Endothelial cell of umbilical vein (primary cell): Measurements from ENCODE around the gene HMG20B. TPM values are rescaled to one million over a fixed set of nuclear protein-coding genes. Genes with fewer than 3 reads are reported as not detected.

Source experiments
- BruUV-seq: library from RNA; stranded (reverse); fragments of 400-500 nt; replicated peaks from 2 replicates; lab custom pipeline; 2021; lab: Mats Ljungman, UMichigan
- CTCF ChIA-PET: fragments of 300-600, 350-600 bp; sonication (Branson Sonifier 250); formaldehyde crosslinking; loops from one replicate; lab custom pipeline; 2021; ENCODE audit warnings: antibody characterized with exemption, inconsistent platforms; lab: Charles Lee
- POLR2A ChIA-PET: fragments of 300-600, 350-600 bp; sonication (Branson Sonifier 250); formaldehyde crosslinking; loops from one replicate; lab custom pipeline; 2021; ENCODE audit warnings: antibody characterized with exemption, inconsistent platforms; lab: Charles Lee
- DNase-seq: peaks from one replicate; pipeline ENCODE4 v3.0.0-alpha.2; 2011; ENCODE audit warnings: low read depth, low spot score
- FAIRE-seq: peaks from 2 replicates; lab custom pipeline; 2011; peaks lifted over from hg19 to GRCh38; lab: Jason Lieb, UNC
- H2AFZ ChIP-seq: 2 replicates; pipeline ENCODE4 v1.6.0; 2012; ENCODE audit warnings: low read depth, low read length, control low read depth, inconsistent platforms
- H3K27ac ChIP-seq: 2 replicates; pipeline ENCODE4 v1.5.1; 2011; ENCODE audit warnings: low read depth, mild to moderate bottlenecking, control low read depth, low read length, moderate library complexity; ENCODE audit not compliant: insufficient read depth
- H3K27me3 ChIP-seq, 2 experiments: 2 replicates each; pipeline versions ENCODE4 v1.6.0 to v1.6.1; 2011; ENCODE audit warnings: low read length in 2 of 2, mixed read lengths in 1 of 2; ENCODE audit not compliant: control insufficient read depth in 2 of 2, insufficient read depth in 2 of 2
- H3K36me3 ChIP-seq, 2 experiments: 2 replicates in 1 of 2; 3 replicates in 1 of 2; pipeline ENCODE4 v1.5.1; 2011; ENCODE audit warnings: low read length in 2 of 2, mild to moderate bottlenecking in 1 of 2, moderate library complexity in 1 of 2; ENCODE audit not compliant: control insufficient read depth in 2 of 2, insufficient read depth in 2 of 2; ENCODE audit errors: extremely low read depth in 1 of 2
- H3K4me1 ChIP-seq: 3 replicates; pipeline ENCODE4 v1.5.1; 2011; ENCODE audit warnings: mild to moderate bottlenecking, low read length; ENCODE audit not compliant: control insufficient read depth, insufficient read depth; ENCODE audit errors: extremely low read depth
- H3K4me2 ChIP-seq: 2 replicates; pipeline ENCODE4 v1.6.1; 2011; ENCODE audit warnings: low read length, control low read depth, mixed read lengths; ENCODE audit not compliant: insufficient read depth
- H3K4me3 ChIP-seq, 3 experiments: fragments of 200-600 bp in 1 of 3; sonication (generic), shearing (Covaris generic) in 1 of 3; replicated peaks in 1 of 3; 2 replicates each; pipeline ENCODE4 v1.5.1; 2011 to 2016; ENCODE audit warnings: control low read depth in 3 of 3, low read length in 3 of 3, mild to moderate bottlenecking in 2 of 3, inconsistent platforms in 1 of 3, low read depth in 1 of 3, moderate library complexity in 1 of 3; ENCODE audit not compliant: insufficient read depth in 1 of 3
- H3K79me2 ChIP-seq: 2 replicates; pipeline ENCODE4 v1.6.0; 2012; ENCODE audit warnings: low read length, inconsistent platforms; ENCODE audit not compliant: control insufficient read depth, insufficient read depth
- H3K9ac ChIP-seq: replicated peaks from 2 replicates; pipeline ENCODE3; 2011; ENCODE audit warnings: low read length, control low read depth; ENCODE audit not compliant: insufficient read depth; ENCODE audit errors: extremely low read depth
- H3K9me1 ChIP-seq: replicated peaks from 3 replicates; pipeline ENCODE4 v1.6.0; 2011; ENCODE audit warnings: mild to moderate bottlenecking, low read length; ENCODE audit not compliant: control insufficient read depth, insufficient read depth; ENCODE audit errors: extremely low read depth
- H3K9me3 ChIP-seq: replicated peaks from 2 replicates; pipeline ENCODE4 v1.5.1; 2012; ENCODE audit warnings: low read length, inconsistent platforms; ENCODE audit not compliant: control insufficient read depth, insufficient read depth
- H4K20me1 ChIP-seq: replicated peaks from 2 replicates; pipeline ENCODE3; 2011; ENCODE audit warnings: mild to moderate bottlenecking, low read length; ENCODE audit not compliant: control insufficient read depth, insufficient read depth; ENCODE audit errors: extremely low read depth
- CTCF ChIP-seq, 2 donors: IDR thresholded peaks; 1 replicate in 1 of 2; 2 replicates in 1 of 2; pipeline ENCODE4 v1.5.1; 2011; ENCODE audit warnings: low read length in 2 of 2, mild to moderate bottlenecking in 2 of 2, moderate library complexity in 2 of 2, control low read depth in 1 of 2, inconsistent platforms in 1 of 2, low read depth in 1 of 2; ENCODE audit not compliant: insufficient read depth in 1 of 2; ENCODE audit errors: extremely low read depth in 1 of 2
- EZH2 ChIP-seq: IDR thresholded peaks from 2 replicates; pipeline ENCODE4 v1.6.1; 2012; ENCODE audit warnings: borderline replicate concordance, low read depth, mild to moderate bottlenecking, moderate library complexity, low read length, inconsistent platforms; ENCODE audit not compliant: severe bottlenecking
- FOS ChIP-seq: IDR thresholded peaks from 2 replicates; pipeline ENCODE4 v1.6.1; 2011; ENCODE audit warnings: mild to moderate bottlenecking, low read length, moderate library complexity, borderline replicate concordance; ENCODE audit not compliant: insufficient read depth
- GATA2 ChIP-seq: IDR thresholded peaks from 2 replicates; pipeline ENCODE4 v1.7.0; 2011; ENCODE audit warnings: low read depth, mild to moderate bottlenecking, moderate library complexity, mixed read lengths, low read length; ENCODE audit not compliant: insufficient read length, insufficient read depth
- JUN ChIP-seq: IDR thresholded peaks from 2 replicates; pipeline ENCODE4 v1.6.1; 2011; ENCODE audit warnings: borderline replicate concordance, low read depth; ENCODE audit not compliant: insufficient read length, insufficient read depth
- MAX ChIP-seq: IDR thresholded peaks from 2 replicates; pipeline ENCODE4 v1.6.1; 2011; ENCODE audit not compliant: insufficient read depth, insufficient read length
- MYC ChIP-seq: IDR thresholded peaks from one replicate; pipeline ENCODE4 v1.6.1; 2011; ENCODE audit warnings: mild to moderate bottlenecking, low read depth, low read length
- POLR2A ChIP-seq: IDR thresholded peaks from 2 replicates; pipeline ENCODE4 v1.6.1; 2012; ENCODE audit warnings: low read depth, mild to moderate bottlenecking, control low read depth, low read length
- POLR2AphosphoS5 ChIP-seq: IDR thresholded peaks from 2 replicates; pipeline ENCODE4 v1.6.1; 2012; ENCODE audit warnings: low read depth, mild to moderate bottlenecking, control low read depth, low read length, moderate library complexity; ENCODE audit not compliant: insufficient read depth
- dilution Hi-C: fragments of 300-500 bp; cut with MboI; formaldehyde crosslinking; loops from one replicate; pipeline ENCODE4 v1.15.0; 2019; ENCODE audit warnings: low sequenced_read_pairs; ENCODE audit not compliant: extremely low pct_ligation_motif_present
- intact Hi-C: fragments of 100-400 bp; cut with micrococcal nuclease; formaldehyde crosslinking; loops from one replicate; pipeline ENCODE4 v1.10.0; 2022
- polyA plus RNA-seq, 4 experiments: library from polyadenylated mRNA; depleted of rRNA in 3 of 4; stranded (reverse) in 3 of 4; unstranded in 1 of 4; fragments of >200 nt; gene quantifications; 2 replicates each; pipeline versions ENCODE4 v1.2.1 to v1.2.3, GENCODE V29; 2011 to 2012; ENCODE audit warnings: missing spikeins in 1 of 4
- total RNA-seq: library from RNA; stranded (reverse); gene quantifications from 2 replicates; pipeline ENCODE4 v1.2.3, GENCODE V29; 2021

The HMG20B gene
- total and polyA plus RNA-seq, 2 donors (not counting 3 experiments of a cell fraction or from before 2014, with no cell fraction given) = 53.2 to 98.2 TPM

DNA sequence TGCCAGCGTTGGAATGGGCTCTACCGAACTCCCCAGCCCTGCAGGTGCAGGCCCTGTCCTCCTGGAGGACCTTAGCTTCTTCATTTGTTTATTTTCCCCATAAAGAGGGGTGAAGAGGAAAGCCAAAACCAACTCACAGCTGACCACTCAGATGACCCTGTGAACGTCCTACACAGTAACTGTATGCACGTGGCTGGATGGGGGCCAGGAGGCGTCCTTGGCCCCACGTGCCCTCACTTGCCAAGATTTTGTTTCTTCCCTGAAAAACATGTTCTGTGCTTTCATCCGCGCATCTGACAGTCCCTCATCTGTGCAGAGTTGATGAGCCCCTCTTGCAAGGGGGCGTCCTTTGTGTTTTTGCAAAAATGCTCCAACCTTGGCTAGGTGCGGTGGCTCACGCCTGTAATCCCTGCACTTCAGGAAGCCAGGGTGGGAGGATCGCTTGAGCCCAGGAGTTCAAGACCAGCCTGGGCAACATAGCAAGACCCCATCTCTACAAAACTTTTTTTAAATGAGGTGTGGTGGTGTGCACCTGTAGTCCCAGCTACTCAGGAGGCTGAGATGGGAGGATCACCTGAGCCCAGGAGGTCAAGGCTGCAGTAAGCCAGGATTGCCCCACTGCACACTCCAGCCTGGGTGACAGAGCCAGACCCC lies 39.1 kb upstream of the HMG20B start:
- H4K20me1 ChIP-seq = no peaks in the 10 kb centered on the region
- TF ChIP-seq POLR2AphosphoS5 = no peak
- TF ChIP-seq JUN = no peak
- no peak for TF ChIP-seq EZH2
- no peak for TF ChIP-seq MAX
- TF ChIP-seq POLR2A = no peak
- no peak for TF ChIP-seq MYC
- no peak for TF ChIP-seq FOS
- TF ChIP-seq GATA2 = no peak
- no peak for TF ChIP-seq CTCF (IDR thresholded peaks at IDR 0.05; ENCODE audit: extremely low read depth in 1 of 2, insufficient read depth in 1 of 2, low read depth in 1 of 2, low read length in 2 of 2)

More for the DNA sequence above, 39.1 kb upstream of the HMG20B start:
- POLR2A ChIA-PET = no interaction called here
- no peaks in the 10 kb centered on the region for H3K9me1 ChIP-seq
- no peak overlapping the region for H3K9ac ChIP-seq
- peaks cover 9 to 46% of the 10 kb centered on the region in 2 experiments for H3K36me3 ChIP-seq
- dilution Hi-C loops (no loop called here), intact Hi-C loops (no loop called here)
- no peak for DNase-seq
- no peak for FAIRE-seq
- no peaks in the 10 kb centered on the region for H3K9me3 ChIP-seq
- H3K79me2 ChIP-seq = no peaks in the 10 kb centered on the region
- no peak overlapping the region for H3K4me2 ChIP-seq
- BruUV-seq = no TSS peak
- CTCF ChIA-PET = no interaction called here
- no peak overlapping the region for H3K4me3 ChIP-seq
- no peaks in the 10 kb centered on the region for H3K4me1 ChIP-seq
- no peak overlapping the region for H3K27ac ChIP-seq
- H2AFZ ChIP-seq = no peak overlapping the region
- H3K27me3 ChIP-seq = no peaks in the 10 kb centered on the region
